WI38 (cell line): ENCODE measurements around the gene SPSB1.

Experiments used
- H3K4me3 ChIP-seq: 2 replicates; pipeline ENCODE4 v1.5.1; 2011; ENCODE audit warnings: low read depth, mild to moderate bottlenecking, control low read depth, low read length
- CTCF ChIP-seq: IDR thresholded peaks from 2 replicates; pipeline ENCODE4 v1.5.1; 2012; ENCODE audit warnings: low read depth, mild to moderate bottlenecking, control low read depth, low read length

SPSB1 gene

GRCh38 chr1:9309991-9310390, 17.3 kb downstream of the SPSB1 start:
- no peak for TF ChIP-seq CTCF
- no peak overlapping the region for H3K4me3 ChIP-seq

- TF ChIP-seq CTCF: no peak
- H3K4me3 ChIP-seq: no peak overlapping the region
Observed at GRCh38 chr1:9311029-9311428, 18.3 kb downstream of the SPSB1 start.

GRCh38 chr1:9311479-9311878, 18.8 kb downstream of the SPSB1 start:
- no peak overlapping the region for H3K4me3 ChIP-seq
- no peak for TF ChIP-seq CTCF

DNA sequence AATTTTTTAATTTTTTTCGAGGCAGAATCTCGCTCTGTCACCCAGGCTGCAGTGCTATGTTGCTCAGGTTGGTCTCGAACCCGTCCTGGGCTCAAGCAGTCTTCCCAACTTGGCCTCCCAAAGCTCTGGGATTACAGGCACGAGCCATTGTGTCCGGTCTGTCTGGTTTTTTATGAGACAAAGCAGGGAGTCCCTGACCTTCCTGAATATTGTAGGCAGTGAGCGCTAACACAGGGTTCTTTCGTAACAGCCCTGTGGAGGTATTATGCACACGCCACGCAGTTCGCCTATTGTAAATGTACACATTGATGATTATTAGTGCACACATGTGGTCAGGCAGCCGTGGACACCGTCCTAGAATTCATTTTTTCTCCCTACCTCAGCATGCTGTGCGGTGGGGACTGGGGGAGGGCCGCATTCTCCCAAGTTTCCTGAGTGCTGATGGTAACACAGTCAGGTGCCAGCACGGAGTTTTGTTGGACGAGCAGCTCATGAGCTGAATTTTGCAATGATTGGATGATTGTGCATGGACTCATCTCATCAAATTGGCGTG, 19.6 kb downstream of the SPSB1 start:
- no peak for TF ChIP-seq CTCF
- H3K4me3 ChIP-seq: no peak overlapping the region

DNA sequence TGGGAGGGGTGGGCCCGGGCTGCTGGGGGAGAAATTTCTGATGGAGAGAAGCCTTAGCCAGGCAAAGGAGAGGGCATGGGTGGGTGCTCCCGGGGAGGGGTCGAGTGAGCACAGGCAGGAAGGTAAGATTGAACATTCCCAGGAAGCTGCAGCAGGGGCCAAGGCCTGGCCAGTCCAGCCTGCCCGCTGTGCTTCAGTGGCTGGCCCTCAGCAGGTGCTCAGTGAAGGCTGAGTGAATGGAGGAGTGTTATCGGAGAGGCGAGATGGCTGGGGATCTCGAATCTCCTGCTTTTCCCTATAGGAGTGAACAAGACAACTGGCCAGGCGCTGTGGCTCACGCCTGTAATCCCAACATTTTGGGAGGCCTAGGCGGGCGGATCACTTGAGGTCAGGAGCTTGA, 20.9 kb downstream of the SPSB1 start:
- H3K4me3 ChIP-seq: no peak overlapping the region
- no peak for TF ChIP-seq CTCF

DNA sequence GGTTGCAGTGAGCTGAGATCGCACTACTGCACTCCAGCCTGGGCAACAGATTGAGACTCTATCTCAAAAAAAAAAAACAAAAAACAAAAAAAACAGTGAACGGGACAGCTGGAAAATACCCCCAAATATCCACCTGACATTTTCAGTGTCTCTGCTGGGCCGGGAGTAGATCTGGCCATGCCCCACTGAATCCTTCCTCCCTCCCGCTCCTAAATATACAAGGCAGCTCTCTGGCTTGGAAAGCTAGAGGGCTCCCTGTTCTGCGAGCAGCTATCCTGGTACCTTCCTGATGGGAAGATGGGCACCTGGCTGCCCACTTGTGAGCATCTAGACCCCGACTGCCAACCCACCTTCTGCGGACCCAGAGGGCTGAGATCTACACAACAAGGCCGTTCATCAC, 21.4 kb downstream of the SPSB1 start:
- no peak for TF ChIP-seq CTCF
- H3K4me3 ChIP-seq: no peak overlapping the region

DNA sequence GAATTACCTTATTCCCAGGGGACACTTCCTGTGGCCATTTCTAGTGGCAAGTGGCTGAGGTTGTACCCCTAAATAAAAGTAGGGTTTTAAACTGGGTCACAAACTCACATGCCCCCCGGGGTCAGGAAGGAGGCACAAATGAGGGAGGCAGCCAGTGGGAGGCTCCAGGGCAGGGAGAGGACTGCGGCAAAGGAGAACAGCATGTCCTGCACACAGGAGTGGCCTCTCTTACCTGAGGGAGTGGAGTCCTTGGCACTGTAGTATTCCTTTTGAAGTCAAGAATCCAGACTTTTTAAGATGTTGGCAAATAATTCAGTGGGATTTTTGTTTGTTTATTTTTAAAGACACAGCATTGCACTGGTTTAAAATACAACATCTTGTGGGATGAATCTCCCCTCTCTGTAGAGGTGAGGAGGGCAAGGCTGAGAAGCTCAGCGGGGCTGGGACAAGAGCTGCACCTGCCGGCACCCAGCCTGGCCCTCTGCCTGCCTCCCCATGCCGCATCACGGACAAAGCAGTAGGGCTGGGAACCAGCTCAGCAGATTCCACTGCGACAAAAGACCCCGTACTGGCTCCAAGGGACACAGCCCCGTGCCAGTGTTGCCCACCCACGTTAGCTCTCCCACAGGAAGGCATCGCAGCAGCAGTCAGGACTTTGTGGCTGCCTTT, 22.2 kb downstream of the SPSB1 start:
- no peak overlapping the region for H3K4me3 ChIP-seq
- no peak for TF ChIP-seq CTCF
